Endothelial cell of umbilical vein (primary cell): ENCODE measurements around the gene TNFRSF19. TPM values are rescaled to one million over a fixed set of nuclear protein-coding genes. Genes with fewer than 3 reads are reported as not detected.

Experiments
- BruUV-seq: library from RNA; stranded (reverse); fragments of 400-500 nt; replicated peaks from 2 replicates; lab custom pipeline; 2021; lab: Mats Ljungman, UMichigan
- CTCF ChIA-PET: fragments of 300-600, 350-600 bp; sonication (Branson Sonifier 250); formaldehyde crosslinking; loops from one replicate; lab custom pipeline; 2021; ENCODE audit warnings: antibody characterized with exemption, inconsistent platforms; lab: Charles Lee
- POLR2A ChIA-PET: fragments of 300-600, 350-600 bp; sonication (Branson Sonifier 250); formaldehyde crosslinking; loops from one replicate; lab custom pipeline; 2021; ENCODE audit warnings: antibody characterized with exemption, inconsistent platforms; lab: Charles Lee
- DNase-seq: peaks from one replicate; pipeline ENCODE4 v3.0.0-alpha.2; 2011; ENCODE audit warnings: low read depth, low spot score
- FAIRE-seq: peaks from 2 replicates; lab custom pipeline; 2011; peaks lifted over from hg19 to GRCh38; lab: Jason Lieb, UNC
- H2AFZ ChIP-seq: 2 replicates; pipeline ENCODE4 v1.6.0; 2012; ENCODE audit warnings: low read depth, low read length, control low read depth, inconsistent platforms
- H3K27ac ChIP-seq: 2 replicates; pipeline ENCODE4 v1.5.1; 2011; ENCODE audit warnings: low read depth, mild to moderate bottlenecking, control low read depth, low read length, moderate library complexity; ENCODE audit not compliant: insufficient read depth
- H3K27me3 ChIP-seq, 2 experiments: 2 replicates each; pipeline versions ENCODE4 v1.6.0 to v1.6.1; 2011; ENCODE audit warnings: low read length in 2 of 2, mixed read lengths in 1 of 2; ENCODE audit not compliant: control insufficient read depth in 2 of 2, insufficient read depth in 2 of 2
- H3K36me3 ChIP-seq, 2 experiments: 2 replicates in 1 of 2; 3 replicates in 1 of 2; pipeline ENCODE4 v1.5.1; 2011; ENCODE audit warnings: low read length in 2 of 2, mild to moderate bottlenecking in 1 of 2, moderate library complexity in 1 of 2; ENCODE audit not compliant: control insufficient read depth in 2 of 2, insufficient read depth in 2 of 2; ENCODE audit errors: extremely low read depth in 1 of 2
- H3K4me1 ChIP-seq: 3 replicates; pipeline ENCODE4 v1.5.1; 2011; ENCODE audit warnings: mild to moderate bottlenecking, low read length; ENCODE audit not compliant: control insufficient read depth, insufficient read depth; ENCODE audit errors: extremely low read depth
- H3K4me2 ChIP-seq: 2 replicates; pipeline ENCODE4 v1.6.1; 2011; ENCODE audit warnings: low read length, control low read depth, mixed read lengths; ENCODE audit not compliant: insufficient read depth
- H3K4me3 ChIP-seq, 3 experiments: fragments of 200-600 bp in 1 of 3; sonication (generic), shearing (Covaris generic) in 1 of 3; replicated peaks in 1 of 3; 2 replicates each; pipeline ENCODE4 v1.5.1; 2011 to 2016; ENCODE audit warnings: control low read depth in 3 of 3, low read length in 3 of 3, mild to moderate bottlenecking in 2 of 3, inconsistent platforms in 1 of 3, low read depth in 1 of 3, moderate library complexity in 1 of 3; ENCODE audit not compliant: insufficient read depth in 1 of 3
- H3K79me2 ChIP-seq: 2 replicates; pipeline ENCODE4 v1.6.0; 2012; ENCODE audit warnings: low read length, inconsistent platforms; ENCODE audit not compliant: control insufficient read depth, insufficient read depth
- H3K9ac ChIP-seq: replicated peaks from 2 replicates; pipeline ENCODE3; 2011; ENCODE audit warnings: low read length, control low read depth; ENCODE audit not compliant: insufficient read depth; ENCODE audit errors: extremely low read depth
- H3K9me1 ChIP-seq: replicated peaks from 3 replicates; pipeline ENCODE4 v1.6.0; 2011; ENCODE audit warnings: mild to moderate bottlenecking, low read length; ENCODE audit not compliant: control insufficient read depth, insufficient read depth; ENCODE audit errors: extremely low read depth
- H3K9me3 ChIP-seq: replicated peaks from 2 replicates; pipeline ENCODE4 v1.5.1; 2012; ENCODE audit warnings: low read length, inconsistent platforms; ENCODE audit not compliant: control insufficient read depth, insufficient read depth
- H4K20me1 ChIP-seq: replicated peaks from 2 replicates; pipeline ENCODE3; 2011; ENCODE audit warnings: mild to moderate bottlenecking, low read length; ENCODE audit not compliant: control insufficient read depth, insufficient read depth; ENCODE audit errors: extremely low read depth
- CTCF ChIP-seq, 2 donors: IDR thresholded peaks; 1 replicate in 1 of 2; 2 replicates in 1 of 2; pipeline ENCODE4 v1.5.1; 2011; ENCODE audit warnings: low read length in 2 of 2, mild to moderate bottlenecking in 2 of 2, moderate library complexity in 2 of 2, control low read depth in 1 of 2, inconsistent platforms in 1 of 2, low read depth in 1 of 2; ENCODE audit not compliant: insufficient read depth in 1 of 2; ENCODE audit errors: extremely low read depth in 1 of 2
- EZH2 ChIP-seq: IDR thresholded peaks from 2 replicates; pipeline ENCODE4 v1.6.1; 2012; ENCODE audit warnings: borderline replicate concordance, low read depth, mild to moderate bottlenecking, moderate library complexity, low read length, inconsistent platforms; ENCODE audit not compliant: severe bottlenecking
- FOS ChIP-seq: IDR thresholded peaks from 2 replicates; pipeline ENCODE4 v1.6.1; 2011; ENCODE audit warnings: mild to moderate bottlenecking, low read length, moderate library complexity, borderline replicate concordance; ENCODE audit not compliant: insufficient read depth
- GATA2 ChIP-seq: IDR thresholded peaks from 2 replicates; pipeline ENCODE4 v1.7.0; 2011; ENCODE audit warnings: low read depth, mild to moderate bottlenecking, moderate library complexity, mixed read lengths, low read length; ENCODE audit not compliant: insufficient read length, insufficient read depth
- JUN ChIP-seq: IDR thresholded peaks from 2 replicates; pipeline ENCODE4 v1.6.1; 2011; ENCODE audit warnings: borderline replicate concordance, low read depth; ENCODE audit not compliant: insufficient read length, insufficient read depth
- MAX ChIP-seq: IDR thresholded peaks from 2 replicates; pipeline ENCODE4 v1.6.1; 2011; ENCODE audit not compliant: insufficient read depth, insufficient read length
- MYC ChIP-seq: IDR thresholded peaks from one replicate; pipeline ENCODE4 v1.6.1; 2011; ENCODE audit warnings: mild to moderate bottlenecking, low read depth, low read length
- POLR2A ChIP-seq: IDR thresholded peaks from 2 replicates; pipeline ENCODE4 v1.6.1; 2012; ENCODE audit warnings: low read depth, mild to moderate bottlenecking, control low read depth, low read length
- POLR2AphosphoS5 ChIP-seq: IDR thresholded peaks from 2 replicates; pipeline ENCODE4 v1.6.1; 2012; ENCODE audit warnings: low read depth, mild to moderate bottlenecking, control low read depth, low read length, moderate library complexity; ENCODE audit not compliant: insufficient read depth
- dilution Hi-C: fragments of 300-500 bp; cut with MboI; formaldehyde crosslinking; loops from one replicate; pipeline ENCODE4 v1.15.0; 2019; ENCODE audit warnings: low sequenced_read_pairs; ENCODE audit not compliant: extremely low pct_ligation_motif_present
- intact Hi-C: fragments of 100-400 bp; cut with micrococcal nuclease; formaldehyde crosslinking; loops from one replicate; pipeline ENCODE4 v1.10.0; 2022
- polyA plus RNA-seq, 4 experiments: library from polyadenylated mRNA; depleted of rRNA in 3 of 4; stranded (reverse) in 3 of 4; unstranded in 1 of 4; fragments of >200 nt; gene quantifications; 2 replicates each; pipeline versions ENCODE4 v1.2.1 to v1.2.3, GENCODE V29; 2011 to 2012; ENCODE audit warnings: missing spikeins in 1 of 4
- total RNA-seq: library from RNA; stranded (reverse); gene quantifications from 2 replicates; pipeline ENCODE4 v1.2.3, GENCODE V29; 2021

TNFRSF19 gene
- total and polyA plus RNA-seq, 2 donors (not counting 3 experiments of a cell fraction or from before 2014, with no cell fraction given) = 0.23 to 0.29 TPM

GRCh38 chr13:23612731-23613130 is 42.5 kb downstream of the TNFRSF19 start:
- no TSS peak for BruUV-seq
- FAIRE-seq = no peak
- DNase-seq = no peak
- dilution Hi-C loops (no loop called here), intact Hi-C loops (loop anchor here (5.0 kb wide), 1 partner anchor 235 kb away; no protein-coding TSS in a partner anchor)
- Histone ChIP-seq H3K79me2 (no peaks in the 10 kb centered on the region), H3K27me3 (peaks cover 2 to 4% of the 10 kb centered on the region in 2 experiments), H3K27ac (no peak overlapping the region), H3K9me1 (no peaks in the 10 kb centered on the region), H3K4me3 (no peak overlapping the region), H3K4me1 (peaks cover 30% of the 10 kb centered on the region), H2AFZ (no peak overlapping the region), H3K9ac (no peak overlapping the region), H3K36me3 (no peaks in the 10 kb centered on the region), H3K4me2 (no peak overlapping the region), H3K9me3 (no peaks in the 10 kb centered on the region), H4K20me1 (no peaks in the 10 kb centered on the region)
- TF ChIP-seq EZH2 (no peak), MYC (no peak), CTCF (IDR thresholded peaks at IDR 0.05; ENCODE audit: extremely low read depth in 1 of 2, insufficient read depth in 1 of 2, low read depth in 1 of 2, low read length in 2 of 2) (no peak), FOS (no peak), JUN (no peak), POLR2AphosphoS5 (no peak), GATA2 (no peak), MAX (no peak), POLR2A (no peak)
- POLR2A ChIA-PET = no interaction called here
- CTCF ChIA-PET = no interaction called here
